Activated CD4-positive, alpha-beta T cell treated with anti-CD3 and anti-CD28 coated beads for 24 hours (primary cell): ENCODE measurements around the gene FERMT2.

Experiments
- DNase-seq, 2 donors: peaks; one replicate each; pipeline ENCODE4 v3.0.0-alpha.2; 2020; ENCODE audit warnings: low read depth in 2 of 2

The FERMT2 gene

GRCh38 chr14:52821805-52822250 lies 129.0 kb downstream of the FERMT2 start:
- no peak for DNase-seq

GRCh38 chr14:52808101-52808500 lies 142.7 kb downstream of the FERMT2 start:
- DNase-seq: no peak
